GM10248 (cell line): ENCODE measurements around the gene HMGCR.

Experiments used
- CTCF ChIA-PET: fragments of 300-600 bp; sonication (Branson Sonifier 250); formaldehyde crosslinking; extraction: SDS; loops from one replicate; lab custom pipeline; 2021; ENCODE audit warnings: antibody characterized with exemption; lab: Yijun Ruan, JAX
- POLR2A ChIA-PET: fragments of 350-650 bp; sonication (Branson Sonifier 250); formaldehyde crosslinking; extraction: SDS; loops from one replicate; lab custom pipeline; 2020; ENCODE audit warnings: antibody characterized with exemption; lab: Yijun Ruan, JAX
- DNase-seq: peaks from one replicate; pipeline ENCODE4 v3.0.0; 2012; ENCODE audit errors: extremely low spot score
- TF ChIP-seq, protein P1 (sequence below): IDR thresholded peaks from 2 replicates; pipeline ENCODE4 v1.5.1; 2012; ENCODE audit warnings: mild to moderate bottlenecking, low read depth; ENCODE audit errors: extremely low read depth, missing control alignments, control extremely low read depth

The HMGCR gene

DNA sequence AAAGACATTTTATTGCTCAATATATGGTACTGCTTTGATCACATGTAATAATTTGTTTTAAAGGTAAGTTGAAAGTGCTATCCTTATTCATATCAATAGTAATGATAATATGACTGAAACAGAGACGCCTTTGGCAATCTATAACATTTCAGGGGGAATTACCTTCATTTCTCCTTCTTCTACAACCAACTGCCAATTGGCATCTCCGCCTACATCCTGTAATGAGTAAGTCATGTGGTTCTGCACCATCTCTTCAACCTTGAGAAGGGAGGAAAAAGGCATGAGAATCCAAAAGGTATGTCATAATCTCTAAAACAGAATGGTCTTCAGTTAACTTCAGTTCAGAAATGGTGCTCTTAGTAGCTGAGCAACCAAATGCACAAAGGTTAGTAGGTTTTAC is 52.4 kb downstream of the HMGCR start:
- TF ChIP-seq, protein P1, sequence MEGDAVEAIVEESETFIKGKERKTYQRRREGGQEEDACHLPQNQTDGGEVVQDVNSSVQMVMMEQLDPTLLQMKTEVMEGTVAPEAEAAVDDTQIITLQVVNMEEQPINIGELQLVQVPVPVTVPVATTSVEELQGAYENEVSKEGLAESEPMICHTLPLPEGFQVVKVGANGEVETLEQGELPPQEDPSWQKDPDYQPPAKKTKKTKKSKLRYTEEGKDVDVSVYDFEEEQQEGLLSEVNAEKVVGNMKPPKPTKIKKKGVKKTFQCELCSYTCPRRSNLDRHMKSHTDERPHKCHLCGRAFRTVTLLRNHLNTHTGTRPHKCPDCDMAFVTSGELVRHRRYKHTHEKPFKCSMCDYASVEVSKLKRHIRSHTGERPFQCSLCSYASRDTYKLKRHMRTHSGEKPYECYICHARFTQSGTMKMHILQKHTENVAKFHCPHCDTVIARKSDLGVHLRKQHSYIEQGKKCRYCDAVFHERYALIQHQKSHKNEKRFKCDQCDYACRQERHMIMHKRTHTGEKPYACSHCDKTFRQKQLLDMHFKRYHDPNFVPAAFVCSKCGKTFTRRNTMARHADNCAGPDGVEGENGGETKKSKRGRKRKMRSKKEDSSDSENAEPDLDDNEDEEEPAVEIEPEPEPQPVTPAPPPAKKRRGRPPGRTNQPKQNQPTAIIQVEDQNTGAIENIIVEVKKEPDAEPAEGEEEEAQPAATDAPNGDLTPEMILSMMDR: no peak
- CTCF ChIA-PET: no interaction called here
- POLR2A ChIA-PET: no interaction called here
- no peak for DNase-seq

DNA sequence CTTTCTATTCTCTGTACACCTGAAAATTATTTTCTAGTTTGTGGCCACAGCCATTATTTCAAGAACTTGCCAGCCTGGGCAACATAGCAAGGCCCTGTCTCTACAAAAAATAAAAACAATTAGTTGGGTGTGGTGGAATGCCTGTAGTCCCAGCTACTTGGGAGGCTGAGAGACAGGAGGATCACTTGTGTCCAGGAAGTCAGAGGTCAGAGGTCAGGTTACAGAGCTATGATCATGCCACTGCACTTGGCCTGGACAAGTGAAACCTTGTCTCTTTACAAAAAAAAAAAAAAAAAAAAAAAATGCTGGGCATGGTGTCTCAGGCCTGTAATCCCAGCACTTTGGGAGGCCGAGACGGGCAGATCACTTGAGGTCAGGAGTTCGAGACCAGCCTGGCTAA is 58.3 kb downstream of the HMGCR start:
- ChIA-PET CTCF (interaction anchor here (1.3 to 1.6 kb wide), 2 partner anchors 13 to 44 kb away, joined by 3 to 4 read pairs; no protein-coding TSS in a partner anchor), POLR2A (no interaction called here)
- TF ChIP-seq, protein P1: no peak
- no peak for DNase-seq

DNA sequence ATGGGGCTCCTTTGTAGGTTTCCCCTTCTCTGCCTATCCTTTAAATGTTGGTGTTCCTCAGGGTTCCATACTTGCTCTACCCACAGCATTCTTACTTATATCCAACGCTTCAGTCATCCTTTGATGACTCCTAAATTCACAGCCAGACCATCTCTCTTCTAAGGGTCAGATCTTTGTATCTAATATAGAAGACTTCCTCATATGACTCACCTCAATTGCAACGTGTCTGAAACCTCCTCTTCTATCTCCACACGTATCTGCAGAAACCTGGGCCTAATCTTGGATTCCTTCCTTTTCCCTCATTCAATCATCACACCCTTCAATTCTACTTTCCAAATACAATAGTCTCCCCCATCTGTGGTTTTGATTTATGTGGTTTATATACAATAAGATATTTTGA is 68.3 kb downstream of the HMGCR start:
- TF ChIP-seq, protein P1: no peak
- no peak for DNase-seq
- ChIA-PET CTCF (no interaction called here), POLR2A (no interaction called here)
